ENCODE data around the gene ARHGAP22. TPM values are rescaled to one million over a fixed set of nuclear protein-coding genes. Genes with fewer than 3 reads are reported as not detected.
"Not testable (repeated sequence)": the region's sequence is repeated elsewhere in the genome, so short reads cannot be mapped to it uniquely, and the experiment has no call there.

ARHGAP22 gene
- total and polyA plus RNA-seq, 7 experiments from 2014 or later: 0.37 to 2.9 (median 1.1) TPM; not detected in 3

GRCh38 chr10:48421862-48422261, 183.0 kb downstream of the ARHGAP22 start:
- H3K9me3 Mint-ChIP-seq; H3K27me3 Mint-ChIP-seq; H3K4me3 Mint-ChIP-seq; H3K9me3 ChIP-seq (ENCODE audit: control insufficient read depth in 2 of 3, low read length in 3 of 3); CTCF ChIA-PET; POLR2A ChIA-PET; H3K27ac Mint-ChIP-seq; intact Hi-C loops (cut with micrococcal nuclease); H3K27ac ChIP-seq (ENCODE audit: low read depth, low read length); ATAC-seq; H3K4me3 ChIP-seq (ENCODE audit: low read length); H3K4me1 ChIP-seq (ENCODE audit: control insufficient read depth in 2 of 2, insufficient read depth in 2 of 2, low read length in 2 of 2); H3K36me3 ChIP-seq (ENCODE audit: control insufficient read depth in 2 of 3, insufficient read depth in 3 of 3, low read length in 3 of 3); H3K4me1 Mint-ChIP-seq; H3K27me3 ChIP-seq (ENCODE audit: control insufficient read depth in 2 of 2, insufficient read depth in 2 of 2, low read length in 2 of 2); DNase-seq: not testable (repeated sequence)
- H3K36me3 Mint-ChIP-seq: peaks cover 0 to 25% (median 13%) of the 10 kb centered on the region in 5 donors

- Mint-ChIP-seq H3K27me3 (no peaks in the 10 kb centered on the region), H3K4me1 (peaks cover 0 to 6% (median 3%) of the 10 kb centered on the region in 7 donors), H3K9me3 (peaks cover 0 to 1% (median 0%) of the 10 kb centered on the region in 11 donors), H3K36me3 (peaks cover 0 to 32% (median 14%) of the 10 kb centered on the region in 5 donors), H3K4me3 (no peak overlapping the region), H3K27ac (no peak overlapping the region)
- Histone ChIP-seq H3K36me3 (ENCODE audit: control insufficient read depth in 2 of 3, insufficient read depth in 3 of 3, low read length in 3 of 3) (peaks cover 0 to 5% (median 0%) of the 10 kb centered on the region in 3 experiments), H3K4me1 (ENCODE audit: control insufficient read depth in 2 of 2, insufficient read depth in 2 of 2, low read length in 2 of 2) (no peaks in the 10 kb centered on the region), H3K9me3 (ENCODE audit: control insufficient read depth in 2 of 3, low read length in 3 of 3) (no peaks in the 10 kb centered on the region), H3K27me3 (ENCODE audit: control insufficient read depth in 2 of 2, insufficient read depth in 2 of 2, low read length in 2 of 2) (no peaks in the 10 kb centered on the region), H3K27ac (ENCODE audit: low read depth, low read length) (no peak overlapping the region), H3K4me3 (ENCODE audit: low read length) (no peak overlapping the region)
- no peak for DNase-seq
- POLR2A ChIA-PET: no interaction called here
- intact Hi-C loops (cut with micrococcal nuclease): no loop called here
- no peak for ATAC-seq
- CTCF ChIA-PET: no interaction called here
Observed at GRCh38 chr10:48419714-48420113, 185.2 kb downstream of the ARHGAP22 start.

DNA sequence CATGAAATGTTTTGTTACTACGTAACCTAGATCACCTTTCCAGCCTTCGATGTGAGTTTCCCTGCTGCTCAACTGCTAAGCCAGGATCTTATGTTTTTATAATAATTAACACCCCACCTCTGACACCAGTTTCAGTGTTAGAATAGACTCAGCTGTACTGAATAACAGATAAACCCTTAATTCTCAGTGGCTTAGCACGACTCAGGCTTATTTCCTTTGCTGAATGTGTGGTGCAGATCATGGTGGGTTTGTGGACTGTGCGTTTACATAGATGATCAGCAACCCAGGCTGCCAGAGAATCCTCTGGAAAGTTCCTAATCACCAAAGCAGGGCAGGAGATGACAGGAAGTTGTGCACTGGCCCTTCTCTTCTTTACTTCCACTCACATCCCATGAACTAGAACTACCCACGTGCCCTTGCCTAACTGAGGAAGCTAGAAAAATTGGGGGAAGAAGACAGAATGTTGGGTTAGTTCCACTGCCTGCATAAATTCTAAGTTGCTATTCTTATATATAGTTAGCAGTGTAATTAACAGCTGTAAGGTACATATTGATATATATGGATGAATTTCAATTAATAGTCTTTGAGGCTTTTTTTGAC, 186.6 kb downstream of the ARHGAP22 start:
- no peak overlapping the region for H3K27ac ChIP-seq (ENCODE audit: low read depth, low read length)
- DNase-seq: no peak
- no peaks in the 10 kb centered on the region for H3K9me3 ChIP-seq (ENCODE audit: control insufficient read depth in 2 of 3, low read length in 3 of 3)
- peaks cover 0 to 7% (median 0%) of the 10 kb centered on the region in 3 experiments for H3K36me3 ChIP-seq (ENCODE audit: control insufficient read depth in 2 of 3, insufficient read depth in 3 of 3, low read length in 3 of 3)
- intact Hi-C loops (cut with micrococcal nuclease): no loop called here
- ChIA-PET CTCF (no interaction called here), POLR2A (no interaction called here)
- Mint-ChIP-seq H3K27me3 (no peaks in the 10 kb centered on the region), H3K27ac (no peak overlapping the region), H3K4me1 (peaks cover 0 to 9% (median 3%) of the 10 kb centered on the region in 7 donors), H3K9me3 (peaks cover 0 to 1% (median 0%) of the 10 kb centered on the region in 11 donors), H3K36me3 (peaks cover 4 to 41% (median 15%) of the 10 kb centered on the region in 5 donors), H3K4me3 (no peak overlapping the region)
- H3K27me3 ChIP-seq (ENCODE audit: control insufficient read depth in 2 of 2, insufficient read depth in 2 of 2, low read length in 2 of 2): no peaks in the 10 kb centered on the region
- no peak for ATAC-seq
- H3K4me3 ChIP-seq (ENCODE audit: low read length): no peak overlapping the region
- no peaks in the 10 kb centered on the region for H3K4me1 ChIP-seq (ENCODE audit: control insufficient read depth in 2 of 2, insufficient read depth in 2 of 2, low read length in 2 of 2)

DNA sequence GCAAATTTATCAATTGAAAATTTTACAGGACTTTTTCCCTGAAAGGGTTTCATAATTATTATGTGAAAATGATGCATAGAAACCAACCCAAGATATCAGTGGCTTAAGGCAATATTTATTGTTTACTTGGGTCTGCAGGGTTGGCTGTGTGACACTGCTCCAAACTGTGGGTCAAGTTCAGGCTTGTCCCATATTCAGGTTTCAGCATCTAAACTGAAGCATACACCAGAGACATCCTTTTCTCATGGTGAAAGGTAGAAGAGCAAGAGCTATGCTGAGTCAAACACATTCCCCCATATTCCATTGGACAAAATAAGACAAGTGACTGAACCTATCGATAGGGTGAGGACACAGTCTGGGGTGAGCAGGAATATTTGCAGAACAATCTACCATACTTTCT, 187.5 kb downstream of the ARHGAP22 start:
- Histone ChIP-seq H3K4me3 (ENCODE audit: low read length) (no peak overlapping the region), H3K27me3 (ENCODE audit: control insufficient read depth in 2 of 2, insufficient read depth in 2 of 2, low read length in 2 of 2) (no peaks in the 10 kb centered on the region), H3K36me3 (ENCODE audit: control insufficient read depth in 2 of 3, insufficient read depth in 3 of 3, low read length in 3 of 3) (peaks cover 0 to 16% (median 0%) of the 10 kb centered on the region in 3 experiments), H3K4me1 (ENCODE audit: control insufficient read depth in 2 of 2, insufficient read depth in 2 of 2, low read length in 2 of 2) (no peaks in the 10 kb centered on the region), H3K27ac (ENCODE audit: low read depth, low read length) (no peak overlapping the region), H3K9me3 (ENCODE audit: control insufficient read depth in 2 of 3, low read length in 3 of 3) (no peaks in the 10 kb centered on the region)
- Mint-ChIP-seq H3K27me3 (no peaks in the 10 kb centered on the region), H3K4me3 (no peak overlapping the region), H3K9me3 (peaks cover 0 to 9% (median 6%) of the 10 kb centered on the region in 11 donors), H3K36me3 (peaks cover 0 to 46% (median 20%) of the 10 kb centered on the region in 5 donors), H3K27ac (no peak overlapping the region), H3K4me1 (peaks cover 0 to 9% (median 3%) of the 10 kb centered on the region in 7 donors)
- no peak for ATAC-seq
- ChIA-PET CTCF (no interaction called here), POLR2A (no interaction called here)
- no peak for DNase-seq
- intact Hi-C loops (cut with micrococcal nuclease): no loop called here

DNA sequence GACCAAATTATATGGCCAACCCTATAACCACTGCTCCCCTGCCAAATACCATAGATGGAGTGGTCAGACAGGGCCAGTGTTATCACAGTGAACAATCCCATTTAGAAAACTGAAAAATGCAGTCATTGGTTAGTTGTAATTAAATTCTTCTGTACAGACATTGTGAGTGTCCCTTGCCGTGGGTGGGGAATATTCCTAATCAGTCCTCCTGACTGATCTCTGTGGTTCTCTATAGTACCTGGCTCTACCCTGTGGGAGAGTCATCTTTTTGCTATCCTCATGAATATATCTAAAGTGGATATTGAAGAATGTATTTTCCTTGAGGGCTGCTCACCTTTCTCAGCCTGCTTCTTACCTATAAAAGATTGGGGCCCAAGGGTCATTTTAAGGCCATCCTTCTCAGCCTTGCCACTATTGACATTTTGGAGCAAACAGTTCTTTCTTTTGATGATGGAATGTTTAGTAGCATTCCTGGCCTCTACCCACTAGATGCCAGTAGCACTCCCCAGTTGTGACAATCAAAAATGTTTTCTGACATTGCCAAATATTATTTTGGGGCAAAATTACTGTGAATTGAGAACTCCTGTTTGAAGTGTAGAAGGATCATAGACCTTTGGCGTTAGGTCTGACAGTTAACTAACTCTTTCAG, 188.2 kb downstream of the ARHGAP22 start:
- intact Hi-C loops (cut with micrococcal nuclease): no loop called here
- H3K4me1 Mint-ChIP-seq: peaks cover 0 to 9% (median 3%) of the 10 kb centered on the region in 7 donors
- H3K36me3 Mint-ChIP-seq: peaks cover 0 to 52% (median 25%) of the 10 kb centered on the region in 5 donors
- Histone ChIP-seq H3K4me1 (ENCODE audit: control insufficient read depth in 2 of 2, insufficient read depth in 2 of 2, low read length in 2 of 2) (no peaks in the 10 kb centered on the region), H3K36me3 (ENCODE audit: control insufficient read depth in 2 of 3, insufficient read depth in 3 of 3, low read length in 3 of 3) (peaks cover 0 to 23% (median 0%) of the 10 kb centered on the region in 3 experiments), H3K4me3 (ENCODE audit: low read length) (no peak overlapping the region), H3K27ac (ENCODE audit: low read depth, low read length) (no peak overlapping the region), H3K27me3 (ENCODE audit: control insufficient read depth in 2 of 2, insufficient read depth in 2 of 2, low read length in 2 of 2) (no peaks in the 10 kb centered on the region), H3K9me3 (ENCODE audit: control insufficient read depth in 2 of 3, low read length in 3 of 3) (peaks cover 0 to 5% (median 0%) of the 10 kb centered on the region in 3 experiments)
- CTCF ChIA-PET: no interaction called here
- no peak overlapping the region for H3K4me3 Mint-ChIP-seq
- DNase-seq: no peak
- POLR2A ChIA-PET: no interaction called here
- H3K9me3 Mint-ChIP-seq: peaks cover 0 to 14% (median 11%) of the 10 kb centered on the region in 11 donors
- H3K27ac Mint-ChIP-seq: no peak overlapping the region
- no peaks in the 10 kb centered on the region for H3K27me3 Mint-ChIP-seq
- no peak for ATAC-seq

DNA sequence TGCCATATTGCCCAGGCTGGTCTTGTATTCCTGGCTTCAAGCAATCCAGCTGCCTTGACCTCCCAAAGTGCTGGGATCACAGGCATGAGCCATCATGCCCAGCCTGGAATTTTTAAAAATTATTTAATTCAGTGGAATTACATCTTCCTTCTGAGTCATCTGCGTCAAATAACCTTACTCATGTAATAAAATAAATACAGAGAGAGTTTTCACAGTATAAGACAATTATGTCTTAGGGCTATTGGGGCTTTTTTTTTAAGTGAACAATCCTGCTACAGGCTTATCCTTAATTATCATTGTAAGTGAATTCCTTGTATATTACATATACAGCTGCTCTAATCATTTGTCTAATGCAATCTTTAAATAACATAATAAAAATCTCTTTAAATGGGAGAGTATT, 190.1 kb downstream of the ARHGAP22 start:
- ChIA-PET POLR2A (interaction anchor here (1.0 kb wide), 1 partner anchor 9 kb away, joined by 3 read pairs; no protein-coding TSS in a partner anchor), CTCF (no interaction called here)
- Histone ChIP-seq H3K36me3 (ENCODE audit: control insufficient read depth in 2 of 3, insufficient read depth in 3 of 3, low read length in 3 of 3) (peaks cover 0 to 40% (median 4%) of the 10 kb centered on the region in 3 experiments), H3K4me1 (ENCODE audit: control insufficient read depth in 2 of 2, insufficient read depth in 2 of 2, low read length in 2 of 2) (no peaks in the 10 kb centered on the region), H3K27me3 (ENCODE audit: control insufficient read depth in 2 of 2, insufficient read depth in 2 of 2, low read length in 2 of 2) (no peaks in the 10 kb centered on the region), H3K9me3 (ENCODE audit: control insufficient read depth in 2 of 3, low read length in 3 of 3) (peaks cover 0 to 5% (median 0%) of the 10 kb centered on the region in 3 experiments), H3K27ac (ENCODE audit: low read depth, low read length) (no peak overlapping the region), H3K4me3 (ENCODE audit: low read length) (no peak overlapping the region)
- H3K27me3 Mint-ChIP-seq: no peaks in the 10 kb centered on the region
- H3K27ac Mint-ChIP-seq: no peak overlapping the region
- DNase-seq: no peak
- peaks cover 0 to 9% (median 3%) of the 10 kb centered on the region in 7 donors for H3K4me1 Mint-ChIP-seq
- H3K36me3 Mint-ChIP-seq: peaks cover 4 to 44% (median 29%) of the 10 kb centered on the region in 5 donors
- intact Hi-C loops (cut with micrococcal nuclease): no loop called here
- H3K4me3 Mint-ChIP-seq: no peak overlapping the region
- H3K9me3 Mint-ChIP-seq: peaks cover 0 to 24% (median 12%) of the 10 kb centered on the region in 11 donors
- ATAC-seq: no peak
